Endothelial cell of umbilical vein (primary cell): Measurements from ENCODE around the gene C20orf141.

ENCODE experiments used
- CTCF ChIP-seq, 2 donors: IDR thresholded peaks; 1 replicate in 1 of 2; 2 replicates in 1 of 2; pipeline ENCODE4 v1.5.1; 2011; ENCODE audit warnings: low read length in 2 of 2, mild to moderate bottlenecking in 2 of 2, moderate library complexity in 2 of 2, control low read depth in 1 of 2, inconsistent platforms in 1 of 2, low read depth in 1 of 2; ENCODE audit not compliant: insufficient read depth in 1 of 2; ENCODE audit errors: extremely low read depth in 1 of 2
- EZH2 ChIP-seq: IDR thresholded peaks from 2 replicates; pipeline ENCODE4 v1.6.1; 2012; ENCODE audit warnings: borderline replicate concordance, low read depth, mild to moderate bottlenecking, moderate library complexity, low read length, inconsistent platforms; ENCODE audit not compliant: severe bottlenecking
- MAX ChIP-seq: IDR thresholded peaks from 2 replicates; pipeline ENCODE4 v1.6.1; 2011; ENCODE audit not compliant: insufficient read depth, insufficient read length
- POLR2A ChIP-seq: IDR thresholded peaks from 2 replicates; pipeline ENCODE4 v1.6.1; 2012; ENCODE audit warnings: low read depth, mild to moderate bottlenecking, control low read depth, low read length
- POLR2AphosphoS5 ChIP-seq: IDR thresholded peaks from 2 replicates; pipeline ENCODE4 v1.6.1; 2012; ENCODE audit warnings: low read depth, mild to moderate bottlenecking, control low read depth, low read length, moderate library complexity; ENCODE audit not compliant: insufficient read depth

- TF ChIP-seq MAX (no peak), CTCF (IDR thresholded peaks at IDR 0.05; ENCODE audit: extremely low read depth in 1 of 2, insufficient read depth in 1 of 2, low read depth in 1 of 2, low read length in 2 of 2) (no peak), EZH2 (no peak), POLR2AphosphoS5 (no peak), POLR2A (no peak)
Measured at GRCh38 chr20:2816030-2816582, 1.3 kb downstream of the C20orf141 start, which contains the start of gene TMEM239.
